Vagina (tissue), 2 donors: ENCODE results near the gene JUN. TPM values are rescaled to one million over a fixed set of nuclear protein-coding genes. Genes with fewer than 3 reads are reported as not detected.

Experiments
- DNase-seq, 2 donors: peaks; one replicate each; pipeline ENCODE4 v3.0.0-alpha.2; 2017; ENCODE audit errors: extremely low spot score in 2 of 2
- H3K27ac ChIP-seq: fragments of 200-600 bp; sonication (generic); one replicate; pipeline ENCODE4 v1.5.1; 2019
- H3K27me3 ChIP-seq: fragments of 200-600 bp; sonication (generic); one replicate; pipeline ENCODE4 v1.5.1; 2019
- H3K36me3 ChIP-seq, 2 donors: fragments of 200-600 bp; sonication (generic); one replicate each; pipeline ENCODE4 v1.5.1; 2017 to 2019
- H3K4me1 ChIP-seq: fragments of 200-600 bp; sonication (generic); one replicate; pipeline ENCODE4 v1.5.1; 2019
- H3K4me3 ChIP-seq, 2 donors: fragments of 200-600 bp; sonication (generic); 1 replicate in 1 of 2; 2 replicates in 1 of 2; pipeline ENCODE4 v1.5.1; 2016 to 2019
- H3K9me3 ChIP-seq: fragments of 200-600 bp; sonication (generic); one replicate; pipeline ENCODE4 v1.5.1; 2019
- POLR2A ChIP-seq, 2 donors: fragments of 450-650 bp; IDR thresholded peaks; one replicate each; pipeline ENCODE4 v1.6.1; 2017; ENCODE audit warnings: antibody characterized with exemption in 2 of 2, mild to moderate bottlenecking in 2 of 2, moderate library complexity in 2 of 2
- POLR2AphosphoS5 ChIP-seq, 2 donors: sonication (generic); formaldehyde crosslinking; IDR thresholded peaks; one replicate each; pipeline ENCODE4 v1.9.0; 2017; ENCODE audit warnings: antibody characterized with exemption in 2 of 2, mild to moderate bottlenecking in 2 of 2, low read depth in 1 of 2; ENCODE audit not compliant: insufficient read depth in 1 of 2
- intact Hi-C: fragments of 100-400 bp; cut with DNase I; formaldehyde crosslinking; loops from one replicate; pipeline ENCODE4 v1.15.1; 2023
- total RNA-seq: library from RNA; depleted of rRNA; stranded (reverse); fragments of >200 nt; gene quantifications from one replicate; pipeline ENCODE4 v1.2.3, GENCODE V29; 2016
- TF ChIP-seq, protein P1 (sequence below), 3 experiments: fragments of 450-650 bp in 2 of 3; fragments of 200-600 bp in 1 of 3; sonication (generic) in 1 of 3; IDR thresholded peaks; one replicate each; pipeline ENCODE4 v1.5.1; 2017 to 2019; ENCODE audit warnings: antibody characterized with exemption in 3 of 3, mild to moderate bottlenecking in 2 of 3, moderate library complexity in 2 of 3

JUN gene
- total RNA-seq, 1 donor from 2014 or later: 275 TPM

DNA sequence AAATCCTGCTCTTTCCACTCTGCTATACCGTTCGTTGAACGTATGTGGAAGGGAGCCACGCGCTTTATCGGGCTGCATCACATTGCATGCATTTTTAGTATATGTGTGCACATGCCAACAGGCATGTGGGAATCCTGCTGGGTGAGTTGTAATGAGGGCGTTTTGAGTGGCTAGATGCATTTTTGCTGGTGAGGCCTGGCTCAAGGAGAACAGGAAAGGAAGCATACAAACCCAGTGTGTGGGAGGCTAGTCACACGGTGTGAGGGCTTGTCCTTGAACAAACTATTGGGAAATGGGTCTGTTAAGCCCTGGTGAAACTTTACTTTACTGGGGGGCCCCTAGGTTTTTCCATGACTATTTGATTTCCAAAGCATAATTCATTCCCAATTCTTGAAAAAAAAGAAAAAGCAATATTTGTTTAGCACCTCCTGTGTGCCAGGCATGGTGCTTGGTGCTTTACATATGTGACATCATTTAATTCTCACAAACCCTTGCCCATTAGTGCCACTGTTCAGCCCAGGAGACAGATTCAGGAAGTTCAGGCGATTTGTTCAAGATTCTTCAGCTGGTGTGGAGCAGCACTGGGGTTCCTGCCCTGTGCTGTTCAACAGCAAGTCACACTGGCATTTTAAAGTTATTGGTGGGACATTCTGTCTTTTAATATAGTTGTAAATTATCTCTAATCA lies 25.6 kb upstream of the JUN start:
- TF ChIP-seq, protein P1, sequence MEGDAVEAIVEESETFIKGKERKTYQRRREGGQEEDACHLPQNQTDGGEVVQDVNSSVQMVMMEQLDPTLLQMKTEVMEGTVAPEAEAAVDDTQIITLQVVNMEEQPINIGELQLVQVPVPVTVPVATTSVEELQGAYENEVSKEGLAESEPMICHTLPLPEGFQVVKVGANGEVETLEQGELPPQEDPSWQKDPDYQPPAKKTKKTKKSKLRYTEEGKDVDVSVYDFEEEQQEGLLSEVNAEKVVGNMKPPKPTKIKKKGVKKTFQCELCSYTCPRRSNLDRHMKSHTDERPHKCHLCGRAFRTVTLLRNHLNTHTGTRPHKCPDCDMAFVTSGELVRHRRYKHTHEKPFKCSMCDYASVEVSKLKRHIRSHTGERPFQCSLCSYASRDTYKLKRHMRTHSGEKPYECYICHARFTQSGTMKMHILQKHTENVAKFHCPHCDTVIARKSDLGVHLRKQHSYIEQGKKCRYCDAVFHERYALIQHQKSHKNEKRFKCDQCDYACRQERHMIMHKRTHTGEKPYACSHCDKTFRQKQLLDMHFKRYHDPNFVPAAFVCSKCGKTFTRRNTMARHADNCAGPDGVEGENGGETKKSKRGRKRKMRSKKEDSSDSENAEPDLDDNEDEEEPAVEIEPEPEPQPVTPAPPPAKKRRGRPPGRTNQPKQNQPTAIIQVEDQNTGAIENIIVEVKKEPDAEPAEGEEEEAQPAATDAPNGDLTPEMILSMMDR (IDR thresholded peaks at IDR 0.05): no peak
- no peak for TF ChIP-seq POLR2A (IDR thresholded peaks at IDR 0.05)
- TF ChIP-seq POLR2AphosphoS5 (IDR thresholded peaks at IDR 0.05; ENCODE audit: insufficient read depth in 1 of 2, low read depth in 1 of 2): no peak
- DNase-seq: no peak
- no peaks in the 10 kb centered on the region for H3K9me3 ChIP-seq
- intact Hi-C loops: loop anchor here (10.0 kb wide), 1 partner anchor 75 kb away; no protein-coding TSS in a partner anchor
- no peaks in the 10 kb centered on the region for H3K36me3 ChIP-seq
- peaks cover 51% of the 10 kb centered on the region for H3K4me1 ChIP-seq
- H3K27ac ChIP-seq: peak overlapping the region; percentile 32
- H3K4me3 ChIP-seq: no peak overlapping the region
- H3K27me3 ChIP-seq: no peaks in the 10 kb centered on the region

DNA sequence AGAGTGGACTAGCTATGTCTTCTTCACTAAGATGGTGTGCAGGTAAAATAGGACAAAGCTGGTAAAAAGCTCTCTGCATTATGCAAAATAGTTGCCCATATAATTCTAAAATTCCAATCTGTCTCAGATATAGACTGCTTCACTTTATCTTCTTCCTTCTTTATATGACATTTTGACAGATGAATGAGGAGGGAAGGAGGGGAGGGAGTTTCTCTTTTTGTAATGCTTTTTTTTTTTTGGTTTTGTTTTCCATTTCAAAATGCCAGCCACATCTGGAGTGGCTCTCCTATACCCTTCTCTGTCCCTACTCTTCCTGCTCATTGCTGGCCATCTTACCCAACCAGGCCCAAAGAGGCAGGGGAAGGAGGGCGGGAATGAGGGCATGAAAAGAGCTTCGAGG lies 24.2 kb upstream of the JUN start:
- Histone ChIP-seq H3K4me3 (no peak overlapping the region), H3K9me3 (no peaks in the 10 kb centered on the region), H3K36me3 (no peaks in the 10 kb centered on the region), H3K27ac (no peak overlapping the region), H3K4me1 (peaks cover 37% of the 10 kb centered on the region), H3K27me3 (no peaks in the 10 kb centered on the region)
- intact Hi-C loops: no loop called here
- TF ChIP-seq POLR2AphosphoS5 (IDR thresholded peaks at IDR 0.05; ENCODE audit: insufficient read depth in 1 of 2, low read depth in 1 of 2) (no peak), POLR2A (IDR thresholded peaks at IDR 0.05) (no peak)
- TF ChIP-seq, protein P1 (IDR thresholded peaks at IDR 0.05): no peak
- DNase-seq: no peak

DNA sequence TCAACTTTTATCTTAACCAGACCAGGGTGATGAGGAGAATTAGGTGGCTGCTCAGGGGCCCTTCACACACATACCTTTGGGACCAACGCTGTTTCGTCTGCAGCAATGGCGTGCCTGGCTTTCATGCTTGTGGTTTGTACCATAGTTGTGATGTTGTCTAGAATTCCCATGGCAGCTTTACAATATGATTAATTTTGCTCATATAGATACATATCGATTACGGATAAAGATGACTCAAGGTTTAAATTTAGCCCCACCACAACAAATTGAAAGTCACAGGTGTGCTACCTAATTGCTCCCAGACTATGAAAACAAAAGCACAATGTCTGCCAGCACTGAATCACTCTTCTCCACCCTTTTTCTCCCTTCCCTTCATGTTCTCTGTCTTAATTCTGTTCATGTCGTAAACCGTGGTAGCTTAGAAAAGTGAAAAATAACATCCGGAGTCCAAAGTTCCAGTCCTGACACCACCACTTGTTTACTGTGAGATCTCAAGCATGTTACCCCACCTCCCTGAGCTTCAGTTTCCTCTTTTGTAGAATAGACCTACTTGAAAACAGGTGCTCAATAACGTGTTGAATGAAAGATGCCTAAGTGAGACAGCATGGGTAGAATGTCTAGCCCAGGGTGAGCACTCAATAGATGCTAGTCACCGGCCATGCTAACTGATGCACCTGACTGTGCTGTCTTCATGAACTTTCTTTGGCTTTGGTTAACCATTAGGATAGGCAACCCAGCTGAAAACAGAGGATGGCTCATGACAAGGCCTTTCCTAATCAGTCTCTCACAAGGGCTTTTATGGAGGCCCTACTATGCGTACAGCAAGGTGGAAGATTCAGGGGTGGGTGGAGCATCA lies 22.1 kb upstream of the JUN start:
- peaks cover 16% of the 10 kb centered on the region for H3K4me1 ChIP-seq
- no peak overlapping the region for H3K4me3 ChIP-seq
- no peak overlapping the region for H3K27ac ChIP-seq
- no peaks in the 10 kb centered on the region for H3K9me3 ChIP-seq
- no peaks in the 10 kb centered on the region for H3K36me3 ChIP-seq
- no peaks in the 10 kb centered on the region for H3K27me3 ChIP-seq
- TF ChIP-seq, protein P1 (IDR thresholded peaks at IDR 0.05): no peak
- TF ChIP-seq POLR2A (IDR thresholded peaks at IDR 0.05) (no peak), POLR2AphosphoS5 (IDR thresholded peaks at IDR 0.05; ENCODE audit: insufficient read depth in 1 of 2, low read depth in 1 of 2) (no peak)
- DNase-seq: no peak
- intact Hi-C loops: no loop called here

DNA sequence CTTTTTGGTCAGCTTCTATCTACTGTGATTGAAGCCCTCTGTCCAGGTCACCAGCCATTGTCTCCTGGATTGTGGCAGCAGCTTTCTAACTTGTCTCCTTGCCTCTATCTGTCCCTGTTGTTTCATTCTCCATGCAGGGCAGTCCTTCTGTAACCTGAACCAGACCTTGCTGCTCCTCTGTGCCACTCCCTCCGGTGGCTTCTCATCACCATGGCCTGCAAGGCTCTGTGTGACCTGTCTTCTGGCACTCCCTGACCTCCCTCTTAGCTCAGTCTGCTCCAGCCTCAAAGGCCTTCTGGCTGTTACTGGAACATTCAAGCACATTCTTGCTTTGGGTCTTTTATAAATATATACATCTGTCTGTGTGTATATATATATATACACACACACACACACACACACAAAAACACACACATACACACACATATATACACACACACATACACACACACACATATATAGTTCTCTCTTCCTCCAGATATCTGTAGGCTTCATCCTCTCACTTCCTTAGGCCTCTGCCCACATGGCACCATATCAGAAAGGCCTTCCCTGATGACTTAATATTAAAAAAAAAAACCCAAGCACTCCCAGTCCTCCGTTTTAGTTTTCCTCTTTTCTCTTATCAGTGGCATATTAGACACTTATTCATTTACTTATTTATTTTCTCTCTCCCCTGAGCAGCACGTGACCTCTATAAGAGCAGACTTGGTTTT lies 21.2 kb upstream of the JUN start:
- Histone ChIP-seq H3K36me3 (no peaks in the 10 kb centered on the region), H3K9me3 (no peaks in the 10 kb centered on the region), H3K27ac (no peak overlapping the region), H3K27me3 (no peaks in the 10 kb centered on the region), H3K4me1 (peaks cover 10% of the 10 kb centered on the region), H3K4me3 (no peak overlapping the region)
- TF ChIP-seq, protein P1 (IDR thresholded peaks at IDR 0.05): no peak
- TF ChIP-seq POLR2A (IDR thresholded peaks at IDR 0.05) (no peak), POLR2AphosphoS5 (IDR thresholded peaks at IDR 0.05; ENCODE audit: insufficient read depth in 1 of 2, low read depth in 1 of 2) (no peak)
- intact Hi-C loops: no loop called here
- DNase-seq: no peak
